ENCODE measurements around the gene SELENOT.
"Not testable (repeated sequence)": the region's sequence is repeated elsewhere in the genome, so short reads cannot be mapped to it uniquely, and the experiment has no call there.

The SELENOT gene

GRCh38 chr3:150603153-150603979, at the start of gene SELENOT:
TSS of gene SELENOT (plus strand) at chr3:150603321. CDS start at chr3:150603363, 42 bp downstream.
- peak; percentile 96 for DNase-seq

- no peak for DNase-seq
These were observed 47.2 kb upstream of the SELENOT start for GRCh38 chr3:150555859-150556436.

GRCh38 chr3:150556792-150557191, 46.3 kb upstream of the SELENOT start:
- no peak for DNase-seq

DNA sequence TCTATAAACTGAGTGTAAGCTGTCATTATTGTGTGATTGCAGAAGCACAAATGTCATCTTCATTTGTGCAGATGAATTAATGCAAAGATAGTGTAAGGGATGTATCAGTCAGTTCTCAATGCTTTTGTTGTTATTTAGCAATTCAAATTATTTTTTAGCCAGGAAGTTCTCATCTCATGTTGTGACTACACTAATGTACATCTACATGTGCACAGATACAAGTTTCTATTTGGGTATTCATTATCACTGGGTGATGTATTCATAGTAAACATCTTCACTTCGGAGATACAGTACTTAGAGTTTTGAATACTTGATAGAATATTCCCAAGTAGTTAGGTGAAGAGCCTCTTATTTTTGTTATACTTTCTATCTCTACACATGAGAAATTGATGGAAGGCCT, 45.4 kb upstream of the SELENOT start:
- no peak for DNase-seq

DNA sequence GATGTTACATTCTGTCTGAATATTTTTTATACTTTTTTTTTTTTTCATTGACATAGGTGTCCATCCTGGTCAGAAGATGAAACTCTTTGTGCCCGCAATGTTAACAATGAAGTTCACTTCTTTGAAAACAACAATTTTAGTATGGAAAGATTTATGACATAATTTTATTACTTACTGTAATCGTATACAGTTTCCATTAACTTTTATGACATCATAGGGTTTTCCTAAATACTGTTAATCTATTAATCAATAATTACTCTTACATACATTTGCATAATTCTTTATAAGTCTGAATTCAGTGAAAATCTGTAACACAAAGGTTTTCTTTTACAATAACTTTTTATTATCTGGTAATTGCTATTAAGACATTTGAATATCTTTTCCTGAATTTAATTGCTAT, 38.9 kb upstream of the SELENOT start:
- no peak for DNase-seq

DNA sequence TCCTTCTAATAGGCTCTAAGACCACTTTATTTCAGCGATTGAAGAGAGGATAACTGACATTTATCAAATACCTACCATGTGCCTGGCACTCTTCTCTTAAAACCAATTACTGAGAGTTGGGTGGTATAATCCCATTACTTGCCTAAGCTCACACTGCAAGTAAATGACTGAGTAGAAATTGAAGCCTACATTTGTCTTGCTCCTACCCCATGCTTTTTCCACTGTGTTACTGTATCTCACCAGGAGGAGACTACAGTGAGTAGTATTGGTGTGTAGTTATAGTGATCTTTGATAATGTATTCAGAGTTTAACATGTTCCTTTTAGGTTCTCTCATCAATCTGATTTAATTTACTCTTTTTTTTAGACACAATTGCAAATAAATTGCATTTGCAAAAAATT, 35.8 kb upstream of the SELENOT start:
- no peak for DNase-seq

DNA sequence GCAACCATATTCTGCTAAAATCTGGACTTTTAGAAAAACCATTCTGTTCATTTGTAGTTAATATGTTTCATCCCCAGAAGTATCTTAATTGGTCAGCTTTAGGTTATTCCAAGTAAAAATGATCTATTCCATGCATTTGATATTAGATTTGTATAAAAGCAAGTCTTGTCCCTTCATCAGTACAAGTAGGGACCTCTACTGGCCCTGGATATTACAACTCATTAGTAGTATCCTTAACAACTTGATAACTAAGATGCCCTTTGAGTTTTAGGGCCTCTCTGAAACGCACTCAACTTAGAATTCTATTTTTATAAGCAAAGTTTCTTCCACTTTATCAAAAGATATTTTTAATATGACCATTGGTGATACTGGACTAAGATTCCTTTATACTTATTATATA, 25.3 kb upstream of the SELENOT start:
- no peak for DNase-seq

- no peak for DNase-seq
These were observed 21.9 kb upstream of the SELENOT start for GRCh38 chr3:150581174-150581573.

DNA sequence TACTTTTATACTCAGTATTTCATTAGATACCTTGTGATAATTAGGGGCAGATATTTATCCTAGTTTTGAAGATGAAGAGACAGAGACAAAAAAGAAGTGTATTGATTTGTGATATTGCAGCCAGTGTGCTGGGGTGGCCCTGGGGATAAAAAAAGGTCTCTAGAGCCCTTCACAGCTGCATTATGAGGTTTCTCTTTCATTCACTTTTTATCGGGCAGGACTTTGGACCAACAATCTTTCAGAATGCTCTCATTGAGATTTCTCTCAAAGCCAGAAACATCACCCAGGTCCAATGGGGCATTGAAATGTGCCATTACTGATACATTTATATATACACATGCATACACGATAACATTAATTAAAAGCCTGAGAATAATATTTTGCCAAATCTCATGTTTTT, 20.5 kb upstream of the SELENOT start:
- DNase-seq = no peak

DNA sequence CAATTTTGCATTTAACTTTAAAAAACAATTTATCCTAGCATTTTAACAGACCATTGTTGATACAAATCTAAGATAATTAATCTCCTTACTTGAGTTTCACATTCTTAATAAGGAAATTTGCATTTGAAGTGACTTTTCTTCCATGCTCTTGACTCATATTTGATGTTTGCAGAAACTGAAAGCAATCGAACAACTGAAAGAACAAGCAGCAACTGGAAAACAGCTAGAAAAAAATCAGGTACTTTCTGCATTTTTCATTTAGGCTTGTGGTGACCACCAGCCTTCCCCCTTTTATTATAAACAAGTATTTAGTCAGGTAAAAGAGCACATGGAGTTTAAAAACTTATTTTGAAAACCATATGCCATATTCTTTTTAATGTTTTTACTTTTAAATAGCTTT, 20.1 kb upstream of the SELENOT start:
- no peak for DNase-seq

DNA sequence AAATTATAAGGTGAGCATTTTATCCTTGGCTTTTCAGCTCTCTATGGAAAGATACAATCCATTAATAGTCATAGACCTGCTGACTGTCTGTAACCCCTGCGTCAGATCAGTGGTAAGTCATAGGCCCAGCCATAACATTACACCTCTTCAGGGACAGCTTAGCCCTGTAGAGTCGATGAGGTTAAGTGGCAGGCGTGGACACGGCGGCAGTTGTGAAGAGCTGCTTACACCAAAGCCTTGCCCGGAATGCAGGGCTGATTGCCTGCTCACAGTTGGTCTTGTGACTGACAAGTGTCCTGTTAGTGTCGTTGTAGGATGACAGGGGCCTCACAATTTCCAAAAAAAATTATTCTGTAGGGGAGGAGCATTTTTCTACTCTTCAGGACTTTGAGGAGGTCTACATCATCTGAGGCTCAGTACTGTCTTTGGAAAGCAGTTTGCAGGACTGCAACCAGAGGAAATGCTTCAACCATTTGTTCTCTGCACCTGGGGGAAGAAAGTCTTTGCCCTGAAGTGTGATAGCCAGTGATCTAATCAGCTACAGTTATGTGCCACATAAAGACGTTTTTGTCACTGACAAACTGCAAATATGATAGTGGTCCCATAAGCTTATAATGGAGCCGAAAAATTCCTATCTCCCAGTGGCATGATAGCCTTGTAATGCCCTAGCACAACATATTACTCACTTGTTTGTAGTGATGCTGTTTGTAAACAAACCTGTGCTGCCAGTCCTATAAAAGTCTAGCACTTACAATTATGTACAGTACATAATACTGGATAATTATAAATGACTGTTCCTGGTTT, 14.9 kb upstream of the SELENOT start:
- no peak for DNase-seq

- DNase-seq = no peak
These were observed 13.4 kb upstream of the SELENOT start for GRCh38 chr3:150589759-150590158.

DNA sequence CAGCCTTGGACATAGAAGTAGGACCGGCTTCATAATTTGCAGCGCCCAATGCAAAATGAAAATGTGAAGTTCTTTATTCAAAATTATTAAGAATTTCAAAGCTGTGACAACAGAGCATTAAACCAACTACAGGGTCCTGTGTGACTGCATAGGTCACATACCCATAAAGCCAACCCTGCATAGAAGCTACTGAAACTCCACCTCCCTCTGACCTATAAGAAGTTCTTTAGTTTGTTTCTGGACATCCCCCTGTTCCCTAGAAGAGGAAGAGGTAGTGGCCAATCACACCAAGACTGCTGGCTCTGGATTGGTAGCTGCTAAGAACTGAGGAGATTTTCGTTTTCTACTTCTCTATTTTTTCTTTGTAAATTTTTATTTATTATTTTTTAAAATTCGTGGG, 9.0 kb upstream of the SELENOT start:
- DNase-seq = no peak

- DNase-seq = no peak
These were observed 5.5 kb upstream of the SELENOT start for GRCh38 chr3:150597646-150598045.

DNA sequence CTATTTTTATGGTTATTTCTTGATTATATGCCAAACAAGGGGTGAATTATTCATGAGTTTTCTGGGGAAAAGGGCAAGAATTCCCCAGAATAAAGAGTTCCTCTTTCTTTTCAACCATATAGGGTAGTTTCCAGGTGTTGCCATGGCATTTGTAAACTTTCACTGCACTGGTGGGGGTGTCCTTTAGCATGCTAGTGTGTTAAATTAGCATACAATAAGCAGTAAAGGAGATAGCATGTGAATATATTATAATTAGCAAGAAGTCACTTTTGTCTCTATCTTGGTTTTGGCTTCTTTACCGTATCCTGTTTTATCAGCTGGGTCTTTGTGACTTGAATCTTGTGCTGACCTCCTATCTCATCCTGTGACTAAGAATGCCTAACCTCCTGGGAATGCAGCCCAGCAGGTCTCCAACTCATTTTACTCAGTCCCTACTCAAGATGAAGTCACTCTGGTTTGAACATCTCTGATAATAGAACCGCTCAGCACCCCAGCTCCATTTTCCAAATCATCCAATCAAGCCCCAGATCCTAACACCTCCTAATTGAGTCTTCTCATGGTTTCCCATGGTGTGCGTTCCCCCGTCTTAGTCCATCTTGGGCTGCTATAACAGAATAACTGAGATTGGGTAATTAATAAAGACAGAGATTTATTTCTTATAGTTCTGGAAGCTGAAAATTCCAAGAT, 3.4 kb upstream of the SELENOT start:
- DNase-seq = no peak

- not testable (repeated sequence) for DNase-seq
These were observed 2.2 kb upstream of the SELENOT start for GRCh38 chr3:150600647-150601530.

GRCh38 chr3:150602426-150603152, 532 bp upstream of the SELENOT start:
- peak; percentile 45 for DNase-seq

DNA sequence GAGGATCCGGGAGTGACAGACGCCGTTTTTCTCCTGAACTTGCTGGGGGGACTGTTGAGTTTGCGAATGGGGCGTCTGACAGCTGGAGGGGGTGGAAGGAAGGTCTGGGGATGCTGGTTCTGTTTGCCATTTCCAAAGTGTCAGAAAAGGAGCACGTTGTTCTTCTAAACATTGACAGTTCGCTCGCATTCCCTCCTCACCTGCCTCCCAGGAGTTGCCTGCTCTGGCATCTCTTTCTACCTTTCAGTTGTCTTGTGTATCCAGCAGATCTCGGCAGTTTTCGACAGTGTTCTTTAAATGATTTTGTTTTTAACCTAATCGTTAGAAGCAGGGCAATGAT, 829 bp downstream of the SELENOT start:
- no peak for DNase-seq

- DNase-seq = no peak
These were observed 3.0 kb downstream of the SELENOT start for GRCh38 chr3:150605998-150606641.

GRCh38 chr3:150607267-150608065, 4.3 kb downstream of the SELENOT start:
- DNase-seq = no peak

All from NCI-H1092 treated with DMSO at 0.1 percent for 48 hours (cell line).